Skin epidermis (tissue), 12 donors: ENCODE measurements around the gene OTOG.

ENCODE experiments used
- H3K27ac ChIP-seq, 21 experiments: fragments of 200-600 bp; sonication (generic) in 11 of 21; one replicate each; pipeline ENCODE4 v1.5.0; 2020; ENCODE audit warnings: mild to moderate bottlenecking in 3 of 21, inconsistent platforms in 2 of 21, moderate library complexity in 2 of 21
- H3K4me3 ChIP-seq, 7 experiments: fragments of 200-600 bp; sonication (generic) in 2 of 7; one replicate each; pipeline ENCODE4 v1.5.0; 2020; ENCODE audit warnings: inconsistent platforms in 2 of 7, mild to moderate bottlenecking in 2 of 7, moderate library complexity in 1 of 7

The OTOG gene

DNA sequence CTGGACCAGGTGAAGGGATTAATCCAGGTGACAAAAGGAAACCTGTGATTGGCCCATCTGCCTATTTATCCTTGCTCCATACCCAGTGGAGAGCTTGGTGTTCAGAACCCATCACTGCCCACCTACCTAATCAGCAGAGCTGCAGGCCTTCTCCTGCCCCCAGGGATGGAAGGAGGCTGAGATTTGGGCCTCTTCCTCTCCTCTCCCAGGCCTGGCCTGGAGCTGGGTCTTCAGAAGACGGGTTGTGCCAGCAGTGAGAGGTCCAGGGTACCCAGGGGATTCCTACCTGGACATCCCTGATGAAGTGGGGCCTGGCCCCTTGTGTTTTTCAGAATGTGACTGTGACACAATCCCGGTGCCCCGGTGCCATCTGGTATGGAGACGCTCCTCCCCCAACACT, 92.0 kb downstream of the OTOG start:
- no peak overlapping the region for H3K4me3 ChIP-seq
- no peak overlapping the region for H3K27ac ChIP-seq

DNA sequence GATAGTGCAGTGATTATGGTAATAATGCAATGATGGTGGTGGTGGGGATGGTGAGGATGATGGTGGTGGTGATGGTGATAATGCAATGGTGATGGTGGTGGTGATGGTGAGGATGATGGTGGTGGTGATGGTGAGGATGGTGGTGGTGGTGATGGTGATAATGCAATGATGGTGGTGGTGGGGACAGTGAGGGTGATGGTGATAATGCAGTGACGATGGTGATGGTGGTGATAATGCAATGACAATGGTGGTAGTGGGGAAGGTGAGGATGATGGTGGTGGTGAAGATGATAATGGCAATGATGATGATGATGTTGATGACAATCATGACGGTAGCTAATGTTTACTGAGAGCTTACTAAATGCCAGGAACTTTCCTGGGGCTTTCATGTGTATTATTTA, 92.7 kb downstream of the OTOG start:
- no peak overlapping the region for H3K27ac ChIP-seq

DNA sequence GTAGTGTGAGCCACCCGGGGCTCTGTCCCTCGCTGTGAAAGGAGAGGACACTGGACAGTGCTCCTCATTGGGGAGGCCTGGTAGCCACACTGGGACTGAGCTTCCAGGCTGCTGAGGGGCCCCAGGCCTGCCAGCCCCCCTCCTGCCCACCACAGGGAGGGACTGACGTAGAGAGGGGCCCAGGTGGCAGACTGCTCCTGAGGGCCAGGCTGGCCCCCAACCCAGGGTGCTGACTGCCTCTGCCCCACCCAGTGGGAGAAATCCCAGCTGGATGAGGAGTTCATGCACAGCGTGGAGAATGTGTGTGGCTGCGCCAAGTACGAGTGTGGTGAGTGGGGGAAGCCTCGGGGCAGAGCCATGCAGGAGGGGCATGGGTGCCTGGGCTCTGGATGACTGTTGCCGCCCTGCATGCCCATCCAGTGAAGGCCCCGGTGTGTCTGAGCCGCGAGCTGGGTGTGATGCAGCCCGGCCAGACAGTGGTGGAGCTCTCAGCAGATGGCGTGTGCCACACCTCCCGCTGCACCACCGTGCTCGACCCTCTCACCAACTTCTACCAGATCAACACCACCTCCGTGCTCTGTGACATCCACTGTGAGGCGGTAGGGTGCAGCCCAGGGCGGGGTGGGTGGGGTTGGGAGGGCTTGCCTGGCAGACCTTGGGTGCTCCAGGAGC, 93.6 kb downstream of the OTOG start:
- Histone ChIP-seq H3K4me3 (no peak overlapping the region), H3K27ac (no peak overlapping the region)

More for the DNA sequence above, 92.7 kb downstream of the OTOG start:
- no peak overlapping the region for H3K4me3 ChIP-seq

DNA sequence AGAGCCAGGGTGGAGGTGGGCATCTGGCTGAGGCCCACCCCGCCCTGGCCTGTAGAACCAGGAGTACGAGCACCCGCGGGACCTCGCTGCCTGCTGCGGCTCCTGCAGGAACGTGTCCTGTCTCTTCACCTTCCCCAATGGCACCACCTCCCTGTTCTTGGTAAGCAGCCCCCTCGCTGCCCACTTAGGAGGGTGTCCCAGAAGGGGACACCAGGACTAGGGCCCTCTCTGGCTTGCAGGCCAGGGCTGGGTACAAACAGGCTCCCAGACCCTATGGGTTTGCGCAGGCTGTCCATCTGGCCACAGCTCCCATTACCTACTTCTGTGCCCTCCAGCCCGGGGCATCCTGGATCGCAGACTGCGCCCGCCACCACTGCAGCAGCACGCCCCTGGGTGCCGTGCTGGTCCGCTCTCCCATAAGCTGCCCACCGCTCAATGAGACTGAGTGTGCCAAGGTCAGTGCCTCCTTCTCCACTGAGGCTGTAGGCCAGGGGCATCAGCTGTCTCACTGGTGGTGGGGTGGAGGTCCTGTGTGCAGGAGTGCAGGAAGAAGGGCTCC, 94.8 kb downstream of the OTOG start:
- Histone ChIP-seq H3K27ac (no peak overlapping the region), H3K4me3 (no peak overlapping the region)

DNA sequence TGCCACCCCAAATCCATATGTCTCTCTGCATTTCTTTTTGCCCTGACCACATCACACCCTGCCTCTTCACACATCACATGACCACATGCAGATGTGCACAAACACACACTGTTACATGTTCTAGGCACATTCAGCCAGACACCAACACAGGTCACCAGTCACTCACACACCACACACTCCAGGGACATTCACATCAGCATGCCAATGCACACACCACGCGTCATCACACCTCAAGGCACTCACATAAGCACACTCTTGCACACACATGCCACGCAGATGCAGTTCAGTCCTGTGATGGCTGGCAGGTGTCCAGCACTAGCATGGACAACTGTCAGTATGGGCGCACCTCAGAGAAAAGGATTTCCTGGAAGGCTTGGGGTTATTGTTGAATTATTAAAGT, 95.3 kb downstream of the OTOG start:
- H3K4me3 ChIP-seq: no peak overlapping the region
- no peak overlapping the region for H3K27ac ChIP-seq

DNA sequence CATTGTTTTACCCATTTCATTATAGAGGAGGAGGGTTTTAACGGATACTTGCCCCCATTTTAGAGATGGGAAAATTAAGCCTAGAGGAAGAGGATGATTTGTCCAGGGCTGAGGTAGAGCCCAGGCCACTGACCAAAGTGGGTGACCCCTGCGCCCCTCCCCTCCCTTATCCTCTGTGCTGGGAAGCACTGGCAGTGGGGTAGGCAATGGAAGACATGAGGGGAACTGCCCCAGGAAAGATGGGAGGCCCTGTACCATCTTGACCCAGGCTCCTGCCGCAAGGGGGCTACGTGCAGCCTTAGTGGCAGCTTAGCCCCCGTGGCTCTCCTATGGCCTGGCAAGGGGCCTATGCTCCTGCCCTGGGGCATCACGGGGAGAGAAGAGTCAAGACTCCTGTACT, 95.9 kb downstream of the OTOG start:
- Histone ChIP-seq H3K27ac (no peak overlapping the region), H3K4me3 (no peak overlapping the region)

DNA sequence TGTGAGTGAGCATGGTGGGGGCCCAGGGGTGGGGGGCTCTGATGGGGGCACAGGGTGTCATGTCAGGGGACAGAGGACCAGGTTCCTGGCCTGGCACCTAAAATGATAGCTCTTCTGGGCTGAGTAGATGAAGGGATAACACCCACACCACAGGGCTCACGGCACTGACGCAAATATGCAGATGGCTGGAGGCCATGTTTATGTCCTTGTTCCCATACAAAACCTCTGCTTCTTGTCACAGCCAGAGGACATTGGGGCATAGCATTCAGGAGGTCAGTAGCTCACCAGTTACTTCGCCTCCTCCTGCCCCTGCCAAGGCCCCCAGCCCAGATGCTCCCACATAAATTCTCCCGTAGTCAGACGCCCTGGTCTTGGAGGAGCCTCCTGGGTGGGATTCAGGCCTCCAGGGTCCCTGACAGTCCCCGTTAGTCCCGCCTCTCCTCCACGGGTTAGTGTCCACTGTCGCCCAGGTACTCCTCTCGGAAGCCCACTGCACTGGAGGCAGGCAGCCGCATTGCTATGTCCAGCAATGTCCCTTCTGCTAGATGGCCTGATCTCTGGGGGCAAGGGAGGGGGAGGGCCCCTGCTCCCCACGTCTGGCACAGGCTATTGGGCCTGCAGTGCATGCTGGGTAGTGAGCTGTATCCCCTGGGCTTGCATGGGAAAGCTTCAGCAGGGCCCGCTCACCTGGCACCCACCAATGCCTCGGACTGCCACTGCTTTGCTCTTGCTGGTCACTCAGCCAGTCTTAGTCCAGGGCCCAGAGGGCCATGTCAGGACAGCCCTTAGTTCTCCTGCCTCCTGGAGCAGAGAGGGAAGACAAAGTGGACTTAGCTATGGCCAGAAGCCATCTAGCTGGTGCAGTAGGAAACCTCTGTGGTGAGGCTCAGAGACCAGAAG, 96.7 kb downstream of the OTOG start:
- H3K27ac ChIP-seq: no peak overlapping the region
- H3K4me3 ChIP-seq: no peak overlapping the region

DNA sequence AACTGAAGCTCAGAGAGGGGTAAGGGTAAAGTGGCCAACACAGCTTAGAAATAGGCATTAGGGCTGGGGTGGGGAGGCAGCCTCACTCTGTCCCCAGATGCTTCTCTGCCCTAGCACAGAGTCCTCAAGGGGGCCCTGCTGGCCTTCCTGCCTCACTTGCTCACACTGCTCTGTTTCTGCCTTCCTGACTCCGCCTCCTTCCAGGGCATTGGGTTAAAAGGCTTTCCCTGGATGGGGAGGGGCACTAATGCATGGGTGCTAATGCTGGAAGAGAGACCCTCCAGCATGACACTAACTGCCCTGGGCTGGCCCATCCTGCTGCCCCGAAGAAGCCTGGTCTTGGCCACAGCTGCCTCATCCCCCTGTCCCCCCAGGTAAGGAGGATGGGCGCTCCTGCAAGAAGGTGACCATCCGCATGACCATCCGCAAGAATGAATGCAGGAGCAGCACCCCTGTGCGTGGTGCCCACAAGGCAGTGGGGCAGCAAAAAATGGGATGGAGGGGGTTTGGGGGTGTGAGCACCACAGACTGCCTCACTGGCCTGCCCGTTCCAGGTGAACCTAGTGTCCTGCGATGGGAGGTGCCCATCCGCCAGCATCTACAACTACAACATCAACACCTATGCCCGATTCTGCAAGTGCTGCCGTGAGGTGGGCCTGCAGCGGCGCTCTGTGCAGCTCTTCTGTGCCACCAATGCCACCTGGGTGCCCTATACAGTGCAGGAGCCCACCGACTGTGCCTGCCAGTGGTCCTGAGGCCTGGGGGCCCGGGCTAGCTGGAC, 98.3 kb downstream of the OTOG start:
- Histone ChIP-seq H3K4me3 (no peak overlapping the region), H3K27ac (no peak overlapping the region)

DNA sequence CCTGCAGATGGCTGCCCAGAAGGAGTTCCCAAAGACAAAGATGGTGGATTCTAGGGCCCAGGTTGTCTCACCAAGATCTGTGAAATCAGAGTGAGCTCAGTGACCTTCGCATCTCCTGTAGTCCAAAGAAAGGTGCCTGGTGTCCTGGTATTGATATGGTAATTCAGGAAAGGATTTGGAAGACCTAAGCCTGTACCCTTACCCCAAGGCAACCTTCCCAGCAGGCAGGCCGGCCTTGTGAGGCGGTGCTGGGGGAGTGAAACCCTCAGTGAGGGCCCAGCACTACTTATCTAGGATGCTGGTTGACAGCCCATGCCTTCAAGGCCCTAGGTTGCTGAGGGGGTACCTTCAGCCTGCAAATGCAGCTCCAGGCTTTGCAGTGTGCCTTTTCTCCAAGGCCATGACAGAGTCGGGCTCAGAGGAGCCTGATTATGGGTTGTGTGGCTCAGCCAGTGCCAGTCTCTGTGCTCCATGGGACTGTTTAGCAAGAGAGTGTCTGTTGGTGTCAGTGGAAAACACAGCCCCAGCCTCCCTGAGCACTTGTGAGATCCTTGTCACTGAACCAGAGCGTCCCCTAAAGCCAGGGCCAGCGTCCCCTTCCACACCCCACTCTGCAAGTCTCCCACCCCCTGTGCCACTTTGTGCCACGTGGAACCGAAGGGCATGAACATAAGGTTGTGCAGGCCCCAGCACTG, 99.5 kb downstream of the OTOG start:
- H3K4me3 ChIP-seq: no peak overlapping the region
- H3K27ac ChIP-seq: no peak overlapping the region

DNA sequence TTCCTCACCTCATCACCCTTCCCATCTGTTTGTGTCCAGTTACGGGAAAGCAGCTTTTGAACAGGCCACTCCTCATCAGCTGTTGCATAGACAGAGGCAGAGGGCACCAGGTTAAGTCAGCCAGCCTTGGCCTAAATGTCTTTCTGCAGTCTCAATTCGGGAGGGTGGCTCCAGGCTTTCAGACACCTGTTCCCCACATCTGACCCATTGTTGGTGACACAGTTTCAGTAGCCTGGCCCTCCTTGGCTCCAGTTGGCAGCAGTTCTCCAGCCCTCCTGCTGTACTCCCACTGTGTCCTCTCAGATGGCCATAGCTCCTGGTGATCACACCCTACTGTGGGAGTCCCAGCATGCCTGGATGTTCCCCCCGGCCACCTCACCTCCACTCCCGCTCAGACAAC, 101.5 kb downstream of the OTOG start:
- Histone ChIP-seq H3K4me3 (no peak overlapping the region), H3K27ac (no peak overlapping the region)

DNA sequence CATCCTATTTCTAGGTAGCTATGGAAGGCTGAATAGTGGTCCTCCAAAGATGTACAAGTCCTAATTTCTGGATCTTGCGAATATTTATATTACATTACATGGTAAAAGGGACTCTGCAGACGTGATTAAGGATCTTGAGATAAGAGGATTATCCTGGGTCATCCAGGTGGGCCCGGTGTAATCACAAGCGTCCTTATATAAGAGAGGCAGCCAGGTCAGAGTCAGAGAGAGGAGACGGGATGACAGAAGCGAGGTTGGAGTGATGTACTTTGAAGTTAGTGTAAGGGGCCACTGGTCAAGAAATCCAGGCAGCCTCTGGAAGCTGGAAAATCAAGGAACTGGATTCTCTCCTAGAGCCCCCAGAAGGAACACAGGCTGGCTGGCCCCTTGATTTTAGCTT, 102.2 kb downstream of the OTOG start:
- Histone ChIP-seq H3K4me3 (no peak overlapping the region), H3K27ac (no peak overlapping the region)

DNA sequence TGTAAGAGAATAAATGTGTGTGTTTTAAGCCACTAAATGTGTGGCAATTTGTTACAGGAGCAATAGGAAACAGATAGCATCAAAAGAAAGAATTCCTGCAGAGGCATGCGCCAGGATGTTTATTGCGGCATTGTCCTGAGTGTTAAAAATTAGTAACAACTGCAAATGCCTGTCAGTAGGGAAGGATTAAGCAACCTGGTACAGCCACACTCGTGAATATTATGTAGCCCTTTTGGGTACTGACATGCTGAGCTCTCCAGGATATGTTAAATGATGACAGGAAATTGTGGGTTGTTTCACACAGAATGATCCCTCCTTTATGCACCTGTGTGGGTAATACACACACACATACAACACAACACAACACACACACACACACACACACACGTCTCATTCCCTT, 102.6 kb downstream of the OTOG start:
- no peak overlapping the region for H3K4me3 ChIP-seq
- no peak overlapping the region for H3K27ac ChIP-seq

DNA sequence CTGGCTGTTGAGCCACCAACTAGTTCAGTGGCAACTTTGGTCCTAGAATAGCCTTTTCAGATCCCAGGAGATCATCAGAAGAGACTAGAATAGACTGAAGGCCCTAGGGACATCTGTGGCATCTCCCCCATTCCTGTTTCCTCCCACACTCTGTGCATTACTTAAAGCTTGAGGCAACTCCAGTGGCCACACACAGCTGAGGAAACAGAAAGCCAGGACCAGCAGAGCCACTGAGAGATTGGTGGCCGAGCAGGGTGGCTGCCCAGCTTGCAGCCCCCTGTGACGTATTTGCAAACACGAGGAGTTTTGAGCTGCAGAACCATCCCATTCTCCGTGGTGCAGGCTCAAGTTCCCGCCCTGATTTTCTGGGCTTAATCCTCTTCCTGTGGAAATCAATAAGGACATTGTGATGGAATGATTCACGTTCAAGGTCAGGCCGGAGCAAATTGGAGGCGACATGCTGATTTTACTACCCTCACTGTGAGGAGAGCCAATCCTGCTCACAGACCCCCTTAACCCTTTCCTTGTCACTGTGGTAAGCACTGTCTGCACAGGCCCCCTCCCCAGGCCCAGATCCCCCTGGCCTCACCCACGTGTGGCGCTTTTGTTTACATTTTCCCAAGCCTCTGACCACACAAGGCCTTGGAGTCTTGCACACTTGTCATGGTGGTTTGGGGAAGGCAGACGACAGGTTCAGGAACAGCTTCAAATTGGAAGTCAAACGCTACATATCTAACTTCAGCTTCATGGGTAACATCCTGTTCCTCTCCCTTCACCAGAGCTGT, 103.3 kb downstream of the OTOG start:
- Histone ChIP-seq H3K4me3 (no peak overlapping the region), H3K27ac (no peak overlapping the region)

DNA sequence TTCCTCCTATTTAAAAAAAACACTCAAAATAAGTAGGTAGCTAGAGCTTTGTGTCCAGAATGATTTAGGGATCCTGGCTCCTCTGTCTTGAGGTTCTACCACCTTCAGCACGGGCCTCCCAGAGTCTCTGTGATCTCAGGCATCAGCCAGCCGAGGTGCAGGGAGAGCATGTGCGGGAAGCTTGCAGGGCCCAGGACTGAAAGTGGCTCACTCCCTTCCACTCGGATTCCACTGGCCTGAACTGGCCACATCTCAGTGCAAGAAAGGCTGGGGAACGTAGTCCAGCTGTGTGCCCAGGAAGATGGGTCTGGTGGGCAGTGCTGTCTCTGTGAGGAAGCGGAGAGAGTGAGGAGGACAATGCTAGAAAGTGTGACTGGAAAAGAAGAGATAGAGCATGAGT, 104.0 kb downstream of the OTOG start:
- no peak overlapping the region for H3K4me3 ChIP-seq
- H3K27ac ChIP-seq: no peak overlapping the region

DNA sequence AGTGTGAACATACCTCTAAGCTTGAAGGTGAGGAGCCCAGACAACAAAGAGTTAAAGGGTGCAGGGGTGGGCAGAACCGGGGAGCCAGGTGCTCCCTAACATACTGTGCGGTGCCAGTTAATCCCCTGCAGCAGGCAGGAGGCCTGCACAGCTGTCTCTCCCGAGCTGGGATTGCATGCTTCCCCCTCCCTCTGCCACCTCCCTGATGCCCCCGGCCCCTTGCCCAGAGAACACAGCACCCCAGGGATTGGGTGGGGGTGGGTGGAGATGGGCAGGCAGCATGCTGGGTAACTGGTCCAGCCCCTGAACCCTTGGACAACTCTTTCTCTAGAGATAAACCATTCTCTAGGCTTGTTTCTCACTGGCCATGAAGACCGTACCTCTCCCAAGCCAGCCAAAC, 104.6 kb downstream of the OTOG start:
- Histone ChIP-seq H3K27ac (no peak overlapping the region), H3K4me3 (no peak overlapping the region)

DNA sequence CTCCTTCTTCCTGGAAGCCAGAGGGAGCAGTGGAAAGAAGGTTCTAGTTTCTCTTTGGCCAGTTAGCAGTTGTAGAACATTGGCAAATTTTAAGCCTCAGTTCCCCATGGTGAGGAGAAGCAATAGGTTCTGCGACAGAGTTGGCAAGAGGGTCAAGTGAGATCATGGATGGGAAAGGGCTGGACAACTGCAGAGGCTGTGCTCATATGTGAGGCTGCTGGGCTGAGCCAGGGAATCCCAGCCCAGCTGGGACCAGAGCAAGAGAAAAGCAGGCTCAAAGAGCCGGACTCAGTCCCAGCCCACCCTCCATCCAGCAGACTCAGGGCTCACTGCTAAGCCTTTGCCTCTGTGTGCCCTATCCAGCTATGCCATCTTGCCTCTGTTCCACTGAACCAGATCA, 105.5 kb downstream of the OTOG start:
- Histone ChIP-seq H3K27ac (no peak overlapping the region), H3K4me3 (no peak overlapping the region)

DNA sequence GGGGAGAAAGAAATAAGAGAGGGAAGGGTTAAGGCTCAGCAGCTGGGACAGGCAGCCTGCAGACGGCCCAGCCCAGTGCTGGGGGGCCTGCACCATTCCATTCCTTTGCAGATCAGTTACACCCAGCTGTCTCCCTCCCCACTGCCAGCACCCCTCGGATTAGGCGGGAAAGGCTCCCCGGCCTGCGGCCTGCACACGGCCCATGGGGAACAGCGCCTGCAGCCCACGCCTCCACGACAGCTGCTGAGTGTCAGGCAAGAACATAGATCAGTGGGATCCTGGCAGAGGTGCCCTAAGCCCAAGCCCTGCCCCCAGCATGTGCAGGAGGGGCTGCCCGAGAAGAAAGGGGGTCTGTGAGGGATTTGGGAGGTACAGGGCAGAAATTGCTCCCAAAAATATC, 106.6 kb downstream of the OTOG start:
- Histone ChIP-seq H3K27ac (no peak overlapping the region), H3K4me3 (no peak overlapping the region)

DNA sequence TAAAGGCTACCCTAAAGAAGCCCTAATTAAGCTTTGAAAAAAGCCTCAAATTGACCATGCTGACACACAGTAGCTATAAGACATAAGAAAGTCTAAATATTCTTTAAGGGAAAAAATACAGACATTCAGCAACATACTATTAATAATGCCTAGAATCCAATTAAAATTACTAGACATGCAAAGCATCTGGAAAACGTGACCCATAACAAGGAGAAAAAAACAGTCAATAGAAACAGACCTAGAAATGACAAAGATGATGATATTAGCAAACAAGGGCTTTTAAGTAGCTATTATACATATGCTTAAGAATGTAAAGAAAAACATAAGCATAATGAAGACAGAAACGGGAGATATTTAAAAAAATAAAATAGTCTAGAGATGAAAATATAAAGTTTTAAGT, 108.6 kb downstream of the OTOG start:
- Histone ChIP-seq H3K27ac (no peak overlapping the region), H3K4me3 (no peak overlapping the region)

DNA sequence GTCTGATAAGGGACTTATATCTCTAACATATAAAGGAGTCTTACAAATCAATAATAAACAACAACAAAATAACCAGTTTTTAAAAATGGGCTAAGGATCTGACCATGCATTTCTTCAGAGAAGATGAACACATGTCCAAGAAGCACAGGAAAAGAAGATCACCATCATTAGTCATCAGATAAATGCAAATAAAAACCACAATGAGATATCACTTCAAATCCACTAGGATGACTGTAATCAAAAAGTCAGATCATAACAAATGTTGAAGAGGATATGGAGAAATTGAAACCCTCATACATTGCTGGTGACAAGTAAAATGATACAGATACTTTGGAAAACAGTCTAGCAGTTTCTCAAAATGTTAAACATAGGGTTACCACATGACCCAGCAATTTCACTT, 111.2 kb downstream of the OTOG start:
- no peak overlapping the region for H3K27ac ChIP-seq

More for the DNA sequence above, 111.2 kb downstream of the OTOG start:
- no peak overlapping the region for H3K4me3 ChIP-seq
